H1 (cell line): ENCODE results near the gene USH1C. TPM values are rescaled to one million over a fixed set of nuclear protein-coding genes. Genes with fewer than 3 reads are reported as not detected.

ENCODE experiments used
- CHD7 ChIP-seq: fragments of 300-600 bp; sonication (generic); IDR thresholded peaks from 2 replicates; pipeline ENCODE4 v1.7.1; 2012; ENCODE audit warnings: low read length, moderate library complexity, mild to moderate bottlenecking, inconsistent platforms; ENCODE audit not compliant: insufficient replicate concordance
- RBBP5 ChIP-seq: IDR thresholded peaks from 2 replicates; pipeline ENCODE4 v1.7.1; 2012; ENCODE audit warnings: low read depth, mild to moderate bottlenecking, inconsistent platforms, low read length, moderate library complexity, borderline replicate concordance
- ZNF274 ChIP-seq: IDR thresholded peaks from 2 replicates; pipeline ENCODE4 v1.7.0; 2012; ENCODE audit warnings: low read length, borderline replicate concordance; ENCODE audit errors: extremely low read depth
- polyA plus RNA-seq, 7 experiments: library from polyadenylated mRNA; depleted of rRNA in 3 of 7; stranded (reverse) in 5 of 7; unstranded in 2 of 7; fragments of >200 nt in 5 of 7; fragments of 200-250 nt in 2 of 7; gene quantifications; 1 replicate in 5 of 7; 2 replicates in 1 of 7; 4 replicates in 1 of 7; pipeline versions ENCODE4 v1.2.1 to v1.2.3, GENCODE V29; 2011 to 2013; ENCODE audit warnings: missing spikeins in 2 of 7, mixed read lengths in 2 of 7
- total RNA-seq: library from RNA; stranded (reverse); fragmentation: NEBNext Ultra II Directional; extraction: Animal tissue kit (Norgen Biotek cat#: 25700); gene quantifications from 2 replicates; pipeline ENCODE4 v1.2.1, GENCODE V29; 2021

The USH1C gene
- total and polyA plus RNA-seq, 2 of the 8 experiments (the other 6 are each of a cell fraction or from before 2014, with no cell fraction given), result 1.3 to 1.6 TPM

DNA sequence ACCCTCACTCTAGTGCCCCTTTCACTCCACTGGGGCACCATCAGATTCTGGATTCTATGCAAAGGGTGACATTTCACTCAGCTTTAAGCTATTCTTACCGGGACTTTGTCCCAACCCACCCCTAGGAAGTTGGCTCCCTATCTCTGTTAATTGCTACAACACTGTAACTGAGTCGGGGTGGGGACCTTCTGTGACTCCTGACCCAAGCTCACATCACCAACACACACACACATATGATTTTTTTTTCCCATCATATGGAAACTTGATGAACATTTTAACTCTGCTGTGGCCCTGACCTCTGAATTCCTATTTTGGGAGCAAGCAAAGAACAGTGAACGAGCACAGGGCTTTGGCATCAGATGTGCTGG is 16.6 kb downstream of the USH1C start (continued):
- TF ChIP-seq CHD7 (no peak), RBBP5 (no peak), ZNF274 (no peak)
